SW 1271 (cell line): ENCODE data around the gene TOGARAM2.

Source experiments
- DNase-seq, 2 experiments: peaks; one replicate each; lab custom pipeline; 2025; lab: John Stamatoyannopoulos, UW

The TOGARAM2 gene

DNA sequence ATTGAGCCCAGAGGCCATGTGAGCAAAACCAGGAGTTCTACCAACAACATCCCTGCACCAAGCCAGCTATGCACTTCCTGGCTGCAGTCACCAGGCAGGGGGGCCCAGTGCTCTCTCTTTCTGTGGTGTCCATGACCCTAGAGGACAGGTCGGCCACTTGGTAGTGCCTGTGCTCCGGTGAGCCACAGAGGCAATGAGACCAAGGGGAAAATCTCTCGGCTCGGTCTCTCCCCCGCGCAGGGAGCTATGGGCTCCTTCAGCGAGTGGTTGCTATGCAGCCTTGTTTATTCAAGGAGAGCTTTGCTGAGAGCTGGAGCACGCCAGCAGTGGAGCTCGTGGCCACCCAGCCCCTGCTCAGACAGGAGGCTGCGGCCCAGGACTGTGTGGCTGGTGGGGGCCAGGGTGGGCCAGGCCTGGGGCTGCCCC is at the start of gene TOGARAM2:
Gene TOGARAM2, plus strand, starts transcription at position 283 of the 426 bp plus-strand sequence. CDS start 13,537 bp downstream, outside the sequence.
- no peak for DNase-seq

GRCh38 chr2:28934769-28935168 is 46.3 kb upstream of the TOGARAM2 start:
- DNase-seq = no peak

DNA sequence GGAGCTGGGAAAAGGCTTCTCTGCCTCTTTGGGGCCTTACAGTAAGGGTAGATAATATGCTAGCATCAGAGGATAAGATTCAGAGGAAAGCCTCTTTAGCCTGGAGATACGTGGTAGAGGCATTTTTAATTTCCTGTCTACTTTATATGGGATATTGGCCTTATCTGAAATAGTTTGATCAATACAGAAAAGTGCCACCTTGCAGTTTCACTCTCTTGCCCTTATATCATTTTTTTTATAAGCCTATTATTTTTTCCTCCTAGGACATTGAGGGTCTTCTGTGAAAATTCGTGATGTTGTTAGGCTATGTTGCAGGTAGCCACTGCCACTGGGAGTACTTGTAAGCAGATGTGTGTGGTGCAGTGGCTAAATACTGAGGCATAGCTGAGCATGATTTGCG is 40.1 kb upstream of the TOGARAM2 start:
- no peak for DNase-seq

GRCh38 chr2:28944535-28945248 is 36.4 kb upstream of the TOGARAM2 start:
- no peak for DNase-seq

GRCh38 chr2:28948160-28948559 is 32.9 kb upstream of the TOGARAM2 start:
- no peak for DNase-seq

- DNase-seq = no peak
Observed at GRCh38 chr2:28949190-28949589, 31.9 kb upstream of the TOGARAM2 start.

GRCh38 chr2:28949617-28950305 is 31.3 kb upstream of the TOGARAM2 start:
- no peak for DNase-seq

DNA sequence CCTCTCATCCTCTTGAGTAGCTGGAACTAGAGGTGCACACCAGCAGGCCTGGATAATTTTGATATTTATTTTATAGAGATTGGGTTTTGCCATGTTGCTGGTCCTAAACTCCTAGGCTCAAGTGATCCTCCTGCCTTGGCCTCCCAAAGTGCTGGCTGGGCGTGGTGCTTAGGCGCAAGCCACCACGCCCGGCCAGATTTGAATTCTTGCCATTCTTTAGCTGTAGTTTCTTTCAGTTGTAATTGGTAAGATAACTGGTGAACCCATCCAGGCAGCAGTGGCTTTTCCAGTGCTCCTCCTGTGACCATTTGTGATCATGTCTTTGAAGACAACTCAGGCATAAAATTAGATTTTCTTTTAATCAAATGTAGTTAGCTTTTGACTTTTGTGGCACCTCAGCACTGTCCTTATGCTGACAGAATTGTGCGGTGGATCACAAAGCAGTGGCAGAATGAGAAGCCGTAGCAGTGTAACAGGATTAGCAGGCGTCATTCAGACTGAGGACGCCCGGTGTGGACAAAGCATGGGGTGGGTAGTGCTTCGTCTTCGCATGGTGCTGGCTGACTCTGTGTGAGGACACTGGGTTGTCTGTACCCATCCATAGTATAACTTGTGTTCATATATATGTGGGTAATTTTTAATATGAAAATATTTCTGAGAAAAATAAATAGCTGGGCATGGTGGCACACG is 30.0 kb upstream of the TOGARAM2 start:
- no peak for DNase-seq

DNA sequence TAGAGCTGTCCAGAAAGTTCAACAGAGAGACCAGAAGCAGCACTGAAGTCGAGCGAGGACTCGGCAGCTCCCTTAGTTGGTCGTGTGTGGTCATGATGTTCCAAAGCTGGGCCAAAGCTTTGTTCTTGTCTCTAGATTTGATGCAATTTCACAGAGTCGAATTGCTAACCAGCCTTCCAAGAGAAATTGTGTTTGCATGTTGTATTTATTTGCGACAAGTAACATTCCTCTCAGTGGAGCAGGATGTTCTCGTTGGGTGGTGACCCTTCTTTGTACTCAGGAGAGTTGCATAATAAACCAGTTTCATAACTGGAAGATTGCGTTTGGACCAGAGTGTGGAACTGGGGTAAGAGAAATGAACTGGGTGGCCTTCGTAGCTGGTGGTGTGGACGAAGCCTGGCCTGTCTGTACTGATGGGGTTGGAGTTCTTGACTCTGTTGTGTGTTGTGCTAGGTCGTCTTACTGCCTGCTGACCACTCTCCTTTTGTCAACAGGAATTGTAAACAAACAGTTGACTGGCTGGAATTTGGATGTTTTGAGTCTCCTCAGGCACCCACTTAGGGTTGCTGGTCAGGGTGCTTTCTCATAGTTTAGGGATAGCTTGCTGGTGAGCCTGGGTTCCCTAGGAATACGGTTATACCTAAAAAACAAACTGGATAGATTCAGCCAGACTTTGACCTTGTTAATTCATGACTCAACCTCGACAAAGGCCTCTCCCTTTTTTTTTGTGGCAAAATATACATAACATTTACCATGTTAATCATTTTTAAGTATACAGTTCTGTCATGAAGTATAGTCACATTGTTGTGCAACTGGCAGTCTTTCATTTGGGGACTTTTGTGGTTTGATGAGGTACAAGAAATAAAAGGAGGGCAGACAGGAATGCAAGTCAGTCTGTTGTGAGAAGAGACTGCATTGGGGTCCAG is 28.9 kb upstream of the TOGARAM2 start:
- DNase-seq = no peak

DNA sequence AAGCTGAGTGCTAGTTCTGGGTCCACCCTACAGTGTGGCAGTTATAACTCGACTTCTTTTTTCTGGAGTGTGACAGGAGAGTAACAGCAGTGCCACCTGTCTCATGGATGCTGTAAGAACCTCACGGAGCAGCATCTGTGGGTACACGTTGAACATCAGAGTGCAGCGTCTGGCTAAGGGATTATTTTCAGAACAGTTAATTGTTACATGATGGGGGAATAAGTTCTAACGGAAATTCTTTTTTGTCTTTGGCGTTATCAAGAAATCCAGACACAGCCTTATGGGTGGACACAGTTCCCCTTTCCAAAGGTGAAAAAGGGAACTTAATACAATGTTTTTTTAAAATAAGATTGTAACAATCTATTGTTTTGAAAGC is 28.3 kb upstream of the TOGARAM2 start:
- DNase-seq = no peak

- DNase-seq = no peak
Observed at GRCh38 chr2:28955467-28955866, 25.6 kb upstream of the TOGARAM2 start.

DNA sequence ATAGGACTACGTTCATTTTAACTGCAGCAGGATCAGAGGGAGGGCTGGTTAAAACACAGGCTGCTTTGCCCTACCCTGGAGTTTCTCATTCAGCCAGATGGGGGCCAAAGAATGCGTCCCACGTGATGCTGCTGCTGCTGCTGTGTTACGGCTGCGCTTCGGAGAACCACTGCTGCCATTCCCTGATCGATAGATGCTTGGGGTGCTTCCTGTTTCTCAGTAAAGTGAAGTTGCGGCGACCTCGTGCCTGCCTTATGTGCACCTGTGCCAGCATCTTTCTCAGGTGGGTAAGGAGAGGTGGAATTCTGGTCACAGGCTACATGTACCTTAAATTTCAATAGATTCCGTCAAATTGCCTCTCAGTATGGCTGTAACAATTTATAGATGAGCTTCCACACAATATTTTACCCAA is 24.7 kb upstream of the TOGARAM2 start:
- DNase-seq = no peak

DNA sequence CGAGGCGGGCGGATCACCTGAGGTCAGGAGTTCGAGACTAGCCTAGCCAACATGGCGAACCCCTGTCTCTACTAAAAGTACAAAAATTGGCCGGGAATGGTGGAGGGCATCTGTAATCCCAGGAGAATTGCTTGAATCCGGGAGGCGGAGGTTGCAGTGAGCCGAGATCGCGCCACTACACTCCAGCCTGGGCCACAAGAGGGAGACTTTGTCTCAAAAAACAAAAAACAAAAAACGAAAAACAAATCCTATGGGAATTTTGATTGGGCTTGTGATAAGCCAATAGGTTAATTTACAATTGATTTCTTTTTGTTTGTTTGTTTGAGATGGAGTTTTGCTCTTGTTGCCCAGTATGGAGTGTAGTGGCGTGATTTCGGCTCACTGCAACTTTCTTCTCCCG is 24.2 kb upstream of the TOGARAM2 start:
- no peak for DNase-seq

DNA sequence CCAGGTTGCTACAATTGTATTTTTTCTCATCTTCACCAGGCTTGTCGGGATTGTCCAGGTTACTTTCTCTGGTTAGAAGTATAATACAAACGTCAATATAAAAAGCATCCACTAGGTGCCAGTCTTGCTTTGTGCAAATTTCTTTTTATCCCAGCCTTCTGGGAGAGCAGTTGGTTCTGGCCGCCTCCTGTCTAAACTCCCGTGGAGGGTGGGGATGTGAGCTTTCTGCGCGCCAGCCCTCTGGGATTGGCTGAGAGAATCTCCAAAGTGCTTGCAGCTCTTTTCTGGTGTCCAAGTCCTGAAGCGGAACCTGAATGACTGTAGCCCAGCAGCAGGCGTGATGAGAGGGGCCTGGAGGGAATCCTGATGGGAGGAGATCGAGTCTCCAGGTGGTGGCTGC is 22.4 kb upstream of the TOGARAM2 start:
- peak in 1 of 2 experiments; percentile 78 for DNase-seq

- DNase-seq = no peak
Observed at GRCh38 chr2:28960401-28960800, 20.7 kb upstream of the TOGARAM2 start.

DNA sequence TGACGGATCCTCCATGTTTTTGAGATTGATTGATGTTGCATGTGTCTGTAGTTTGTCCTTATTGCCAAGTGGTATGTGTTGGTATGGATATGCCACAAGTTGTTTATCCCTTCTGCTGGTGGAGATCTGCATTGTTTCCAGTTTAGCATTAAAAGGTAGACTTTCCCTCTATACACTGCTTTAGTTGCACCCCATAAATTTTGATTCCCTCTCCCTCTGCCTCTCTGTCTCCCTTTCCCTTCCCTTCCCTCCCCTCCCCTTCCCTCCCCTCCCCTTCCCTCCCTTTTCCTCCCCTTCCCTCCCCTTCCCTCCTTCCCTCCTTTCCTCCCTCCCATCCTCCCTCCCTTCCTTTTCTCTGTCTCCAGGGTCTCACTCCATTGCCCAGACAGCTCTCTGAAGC is 18.6 kb upstream of the TOGARAM2 start:
- no peak for DNase-seq

DNA sequence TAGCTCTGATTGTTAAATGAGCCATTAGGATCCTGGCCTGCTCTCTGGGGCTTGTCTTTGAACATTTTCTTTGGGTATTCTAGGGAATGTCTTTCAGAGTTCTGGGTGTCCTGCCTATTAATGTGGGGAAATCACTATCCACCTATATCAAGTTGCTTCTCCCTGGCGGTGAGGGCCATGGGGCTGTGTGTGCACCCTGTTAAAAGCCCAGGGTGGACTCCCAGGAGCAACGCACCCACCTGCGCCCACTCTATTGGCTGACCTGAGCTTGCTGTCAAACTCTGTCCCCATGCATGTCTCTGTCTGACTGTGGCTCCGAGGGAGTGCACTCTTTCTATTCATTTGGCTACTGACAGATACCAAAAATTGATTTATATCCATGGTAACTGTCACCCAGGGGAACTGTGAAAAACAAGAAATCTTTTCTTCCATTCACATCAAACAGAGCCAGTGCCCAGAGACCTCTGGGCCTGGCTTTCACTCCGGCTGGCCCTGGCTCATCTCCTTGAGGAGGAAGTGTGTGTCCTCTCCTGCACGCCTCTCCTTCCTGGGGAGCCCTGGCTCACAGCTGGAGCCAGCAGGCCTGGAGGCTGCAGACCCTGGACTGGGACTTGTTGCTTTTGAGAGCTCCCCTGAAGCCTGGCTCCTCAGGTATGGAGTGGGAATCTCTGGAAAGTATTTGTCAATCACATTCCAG is 10.5 kb upstream of the TOGARAM2 start:
- no peak for DNase-seq

DNA sequence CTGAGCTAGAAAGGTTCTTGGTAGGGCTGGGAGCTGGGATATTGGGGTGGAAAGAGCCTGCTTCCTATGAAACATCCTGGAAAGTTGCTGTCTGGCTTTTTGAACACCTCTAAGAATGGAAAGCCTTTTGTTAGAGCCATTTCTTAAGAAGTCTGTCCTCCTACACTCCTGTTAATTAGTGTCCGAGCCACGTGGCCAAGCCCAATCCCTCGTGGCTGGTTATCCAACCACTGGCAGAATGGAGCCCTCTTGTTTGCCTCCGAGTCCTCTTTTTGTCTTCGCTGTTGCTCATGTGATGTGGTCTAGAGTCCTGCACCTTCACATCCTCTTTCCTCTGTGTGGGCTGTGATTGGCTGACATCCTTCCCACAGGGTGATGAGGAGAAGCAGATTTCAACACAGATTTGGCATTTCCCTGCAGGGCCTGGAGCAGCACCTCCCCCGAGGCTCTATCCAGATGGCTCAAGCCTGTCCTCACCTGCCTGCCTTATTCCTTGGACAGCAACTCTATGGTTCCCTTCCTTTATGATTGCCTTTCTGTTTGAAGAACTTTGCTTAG is 8.2 kb upstream of the TOGARAM2 start:
- DNase-seq = no peak

GRCh38 chr2:28974252-28974651 is 6.8 kb upstream of the TOGARAM2 start:
- DNase-seq = no peak

DNA sequence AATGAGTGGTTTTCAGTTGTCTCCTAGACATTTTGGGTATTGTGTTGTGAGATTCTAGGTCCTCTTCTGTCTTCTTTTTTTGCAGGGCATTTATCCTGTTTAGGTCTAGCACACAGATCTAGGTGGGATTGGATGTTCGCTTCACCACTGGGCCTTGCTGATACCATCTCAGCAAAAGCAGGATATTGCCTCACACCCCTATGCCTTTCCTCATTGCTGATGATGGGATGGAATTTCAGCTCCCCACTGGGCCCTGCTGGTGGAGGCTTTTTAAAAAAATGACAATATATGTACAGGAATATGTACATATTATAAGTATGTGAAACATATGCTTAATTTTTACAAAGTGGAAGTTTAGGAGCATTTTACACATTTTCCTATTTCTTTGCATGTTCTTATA is 5.4 kb upstream of the TOGARAM2 start:
- DNase-seq = no peak

DNA sequence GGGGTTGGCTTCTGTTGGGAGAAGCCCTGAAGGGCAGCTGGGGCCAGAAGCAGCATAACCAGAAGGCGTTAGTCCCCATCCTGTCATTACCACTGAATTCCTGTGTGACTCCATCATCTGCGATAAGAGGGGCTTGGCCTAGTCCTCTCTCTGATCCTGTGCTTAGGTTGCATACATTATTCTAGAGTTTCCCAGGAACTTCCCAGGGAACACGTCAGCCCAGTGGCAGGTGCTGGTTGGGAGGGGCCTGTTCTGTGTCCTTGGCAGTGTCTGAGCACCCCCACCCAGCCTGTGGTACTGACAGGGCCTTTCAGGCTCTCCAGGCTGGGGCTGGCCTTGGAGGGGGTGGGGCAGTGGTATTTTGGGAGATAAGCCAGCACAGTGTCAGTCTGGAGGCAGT is 4.5 kb upstream of the TOGARAM2 start:
- DNase-seq = peak in 1 of 2 experiments; percentile 70
